ENCODE results near the gene KRT86.

Gene KRT86

DNA sequence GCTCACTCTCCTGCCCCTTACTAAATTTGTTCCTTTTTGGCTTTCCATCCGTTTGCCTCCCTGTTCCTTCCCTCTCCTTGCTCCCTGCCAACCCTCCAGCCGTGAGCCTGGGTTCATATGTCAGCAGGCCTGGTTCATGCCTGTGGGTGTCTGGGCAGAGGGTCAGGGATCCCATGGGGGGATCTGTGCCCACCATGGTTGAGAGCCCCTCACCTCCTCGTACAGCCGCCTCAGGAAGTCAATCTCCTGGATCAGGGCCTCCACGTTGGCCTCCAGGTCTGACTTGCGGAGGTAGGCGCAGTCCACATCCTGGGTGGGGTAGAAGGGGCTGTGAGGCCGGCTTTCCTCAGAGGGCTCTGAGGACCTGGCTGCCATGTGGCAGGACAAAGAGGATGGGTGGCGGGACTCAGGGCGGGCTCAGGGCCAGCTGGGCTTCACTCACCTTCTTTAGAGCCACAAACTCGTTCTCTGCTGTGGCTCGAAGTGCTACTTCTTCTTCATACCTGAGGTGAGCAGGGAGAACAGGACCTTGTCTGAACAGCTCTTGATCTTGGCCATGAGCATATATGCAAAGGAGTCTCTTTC lies 43.1 kb downstream of the KRT86 start:
- DNase-seq, result no peak

DNA sequence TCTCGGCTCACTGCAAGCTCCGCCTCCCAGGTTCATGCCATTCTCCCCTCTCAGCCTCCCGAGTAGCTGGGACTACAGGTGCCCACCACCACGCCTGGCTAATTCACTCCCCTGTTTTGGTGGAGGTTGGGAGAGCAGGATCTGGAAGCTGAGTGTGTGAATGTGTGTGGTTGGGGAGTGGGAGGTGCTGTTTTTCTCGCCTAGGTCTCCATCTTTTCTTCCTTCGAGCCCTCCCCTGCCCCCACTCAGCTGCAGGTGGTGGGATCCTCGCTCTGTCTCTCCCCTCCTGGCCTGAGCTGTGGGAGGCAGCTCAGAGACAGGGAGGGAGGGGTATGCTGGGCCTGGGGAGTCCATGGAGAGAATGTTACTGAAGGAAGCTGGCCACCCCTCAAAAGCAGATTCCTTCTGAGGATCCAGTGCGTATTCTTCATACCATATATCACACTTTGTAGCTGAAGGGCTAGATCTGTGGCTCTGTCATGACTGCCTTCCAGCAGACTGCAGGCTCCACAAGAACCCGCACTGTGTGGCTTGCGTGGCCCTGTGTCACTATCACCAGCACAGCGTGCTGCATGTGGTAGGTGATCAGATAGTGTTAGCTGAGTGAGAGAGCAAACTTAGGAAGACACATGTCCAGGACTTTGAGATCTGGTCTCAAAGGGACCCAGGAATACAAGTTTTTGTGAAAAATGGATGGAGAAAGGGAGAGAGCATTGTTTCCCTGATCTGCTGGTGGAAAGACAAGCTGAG lies 44.0 kb downstream of the KRT86 start:
- DNase-seq, result no peak

- peak; percentile 43 for DNase-seq
Observed at GRCh38 chr12:52319097-52319496, 44.7 kb downstream of the KRT86 start.

- no peak for DNase-seq
Observed at GRCh38 chr12:52320784-52321400, 46.4 kb downstream of the KRT86 start, which contains the start of gene KRT83. KRT83 (minus strand) TSS chr12:52321398; CDS start chr12:52321335, 63 bp downstream.

DNA sequence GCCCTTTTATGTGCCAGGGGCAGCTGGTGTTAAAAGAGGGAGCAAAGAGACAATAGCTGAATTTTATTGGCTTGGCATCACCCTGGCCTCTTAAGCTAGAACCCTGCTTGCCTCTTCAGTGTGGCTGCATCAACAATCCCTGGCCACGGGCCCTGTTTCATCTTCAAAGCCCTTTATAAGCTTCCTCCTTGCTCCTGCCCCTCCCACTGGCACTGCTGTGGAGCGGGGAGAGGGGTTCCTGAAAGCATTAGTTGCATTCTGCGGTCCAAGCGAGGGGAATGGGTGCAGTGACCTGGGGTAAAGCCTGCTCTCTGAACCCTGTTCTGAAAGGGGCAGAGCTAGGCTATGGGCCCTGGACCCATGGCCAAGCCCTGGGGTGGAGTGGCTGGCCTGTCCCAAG lies 47.0 kb downstream of the KRT86 start:
- no peak for DNase-seq

DNA sequence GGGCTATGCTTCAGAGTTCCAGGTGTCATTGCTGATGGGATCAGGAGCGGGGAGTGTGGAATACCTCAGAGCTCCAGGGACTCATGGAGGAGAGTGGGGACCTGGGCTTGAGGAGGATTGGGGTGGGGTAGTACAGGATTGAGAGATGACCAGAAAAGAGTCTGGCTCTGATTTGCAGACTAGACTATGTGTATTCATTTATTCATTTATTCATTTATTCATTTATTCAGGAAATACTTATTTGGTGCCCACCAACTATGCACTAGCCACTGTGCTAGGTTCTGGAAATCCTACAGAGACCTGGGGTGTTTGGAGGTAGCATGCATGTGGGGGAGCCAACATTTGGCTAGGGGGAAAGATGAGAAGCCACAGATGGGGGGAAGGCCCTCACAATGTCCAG lies 47.6 kb downstream of the KRT86 start:
- no peak for DNase-seq

- DNase-seq, result no peak
Observed at GRCh38 chr12:52323001-52323400, 48.6 kb downstream of the KRT86 start.

DNA sequence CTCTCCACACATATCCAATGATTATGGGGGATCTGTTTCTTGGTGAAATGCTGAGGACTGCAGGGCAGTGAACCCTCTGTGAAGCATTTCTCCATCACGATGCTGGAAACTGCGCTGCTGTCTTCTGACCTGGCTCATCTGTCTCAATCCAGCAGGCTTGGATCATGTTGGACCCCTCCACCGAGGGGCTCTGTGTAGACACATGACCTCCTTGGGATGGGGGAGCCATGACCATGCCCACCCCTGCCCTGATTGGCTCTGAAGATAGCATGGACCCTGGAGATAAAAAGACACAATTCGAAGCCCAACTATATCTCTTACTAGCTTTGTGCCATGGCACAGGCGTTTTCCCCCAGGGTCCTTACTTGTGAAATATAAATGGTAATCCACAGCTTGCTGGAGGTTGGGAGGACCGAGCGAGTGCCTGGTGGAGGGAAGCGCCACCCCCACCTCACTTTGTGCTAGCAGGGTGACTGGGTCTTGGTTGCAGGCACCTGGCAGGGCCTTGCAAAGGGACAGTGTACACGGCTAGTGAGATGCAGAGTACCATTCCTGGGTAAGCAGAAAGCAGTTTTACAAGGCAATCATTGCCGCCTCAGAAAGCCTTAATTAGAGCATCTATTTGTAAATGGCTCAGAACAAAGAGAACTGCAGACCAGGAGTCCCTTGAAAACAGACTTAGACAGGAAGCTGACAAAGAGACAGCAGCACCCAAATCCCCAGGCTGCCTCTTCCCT lies 49.1 kb downstream of the KRT86 start:
- DNase-seq, result no peak

- no peak for DNase-seq
Observed at GRCh38 chr12:52324153-52324444, 49.7 kb downstream of the KRT86 start.

GRCh38 chr12:52327052-52327829 lies 52.8 kb downstream of the KRT86 start:
- peak; percentile 93 for DNase-seq

DNA sequence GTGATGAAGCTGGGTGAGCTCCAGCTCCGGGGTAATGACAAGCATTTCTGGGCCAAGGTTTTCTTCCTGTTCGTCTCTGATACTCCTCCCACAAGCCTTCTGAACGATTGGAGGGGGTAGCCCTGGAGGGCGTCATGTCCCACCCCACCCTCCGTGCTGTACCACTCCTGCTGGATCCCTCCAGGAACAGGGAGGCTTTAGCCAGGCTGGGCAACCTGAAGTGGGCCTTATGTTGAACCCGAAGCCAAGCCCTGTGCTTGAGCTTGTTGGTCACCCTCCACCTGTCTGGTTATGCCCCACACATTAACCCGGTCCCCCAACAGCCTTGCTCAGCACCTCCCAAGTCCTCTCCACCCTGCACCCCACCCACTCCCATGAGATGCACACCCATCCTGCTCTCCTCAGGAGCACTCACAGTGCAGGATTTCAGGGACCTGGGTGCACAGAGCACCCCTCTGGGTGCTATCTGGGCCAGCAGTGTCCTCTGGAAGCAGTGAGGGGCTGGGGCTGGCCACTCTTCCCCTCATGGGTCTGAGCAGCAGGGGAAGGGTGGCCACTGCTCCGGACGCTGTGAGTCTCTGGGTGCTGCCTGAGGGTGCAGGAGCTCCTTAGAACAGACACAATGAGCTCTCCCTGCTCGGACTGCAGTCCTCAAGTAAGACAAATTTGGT lies 53.5 kb downstream of the KRT86 start:
- no peak for DNase-seq

- no peak for DNase-seq
Observed at GRCh38 chr12:52331039-52331438, 56.6 kb downstream of the KRT86 start.

- no peak for DNase-seq
Observed at GRCh38 chr12:52331833-52332232, 57.4 kb downstream of the KRT86 start.

DNA sequence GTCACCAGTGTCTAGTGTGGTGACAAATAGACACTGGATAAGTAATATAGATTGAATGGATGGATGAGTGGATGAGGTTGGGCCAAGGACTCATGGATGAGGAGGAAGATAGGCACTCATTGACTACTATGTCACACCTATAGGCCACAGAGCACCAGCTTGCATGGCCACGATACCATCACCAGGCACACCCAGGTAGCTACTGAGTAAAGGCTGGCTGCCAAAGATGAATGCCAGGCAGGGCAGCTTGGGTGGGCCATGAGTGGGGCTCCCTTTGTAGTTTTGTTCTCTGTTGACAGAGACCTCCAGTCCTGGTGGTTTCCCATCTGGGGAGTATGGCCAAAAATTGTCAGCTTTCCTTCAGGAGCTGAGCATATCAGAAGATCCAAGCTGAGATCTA lies 57.9 kb downstream of the KRT86 start:
- DNase-seq, result no peak

DNA sequence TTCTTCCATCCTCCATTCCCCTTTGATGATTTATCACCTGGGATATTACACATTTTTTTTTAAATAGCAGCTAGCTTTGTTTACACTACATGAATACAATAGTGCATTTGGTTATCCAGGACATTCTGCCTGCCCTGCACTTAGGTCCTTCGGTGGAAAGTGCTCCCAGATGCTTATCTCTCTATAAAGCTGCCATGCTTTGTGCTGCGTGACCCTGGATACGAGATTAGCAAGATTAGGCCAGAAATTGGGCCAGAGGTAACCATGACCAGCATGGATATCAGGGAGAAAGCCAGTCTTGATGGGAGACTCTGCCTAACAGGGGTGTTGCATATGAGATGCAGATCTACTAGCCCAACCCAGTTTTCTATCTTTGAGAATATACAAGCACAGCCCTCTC lies 58.9 kb downstream of the KRT86 start:
- no peak for DNase-seq

DNA sequence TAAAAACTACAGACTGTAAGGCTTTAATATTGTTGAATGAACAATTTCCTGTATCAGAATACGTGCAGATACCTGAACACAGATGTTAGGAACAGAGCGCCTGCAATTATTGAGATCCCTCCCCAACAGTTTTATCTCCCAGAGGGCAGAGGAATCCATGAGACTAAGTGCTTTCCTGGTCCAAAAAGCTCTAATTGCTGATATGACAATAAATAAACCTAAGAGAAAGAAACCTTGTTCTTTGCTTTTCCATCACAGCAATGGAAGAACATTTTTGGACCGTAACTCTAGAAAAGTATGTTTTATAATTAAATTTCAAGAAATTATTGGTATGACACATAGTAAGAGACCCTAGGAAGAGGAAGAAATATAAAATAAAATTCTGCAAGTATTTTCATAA lies 59.7 kb downstream of the KRT86 start:
- DNase-seq, result no peak

GRCh38 chr12:52335598-52336262 lies 61.3 kb downstream of the KRT86 start:
- DNase-seq, result no peak

DNA sequence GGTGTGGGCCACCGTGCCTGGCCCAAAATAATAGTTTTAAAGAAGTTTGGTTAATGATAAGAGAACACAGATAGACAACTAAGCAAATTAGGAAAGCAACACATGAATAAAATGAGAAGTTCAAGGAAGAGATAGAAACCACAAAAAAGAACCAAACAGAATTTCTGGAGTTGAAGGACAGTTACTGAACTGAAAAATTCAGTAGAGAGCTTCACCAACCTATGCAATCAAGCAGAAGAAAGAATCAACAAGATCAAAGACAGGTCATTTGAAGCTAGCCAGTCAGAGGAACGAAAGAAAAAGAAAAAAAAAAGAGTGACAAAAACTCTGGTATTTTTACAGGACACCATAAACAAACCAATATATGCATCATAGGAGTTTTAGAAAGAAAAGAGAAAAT lies 62.2 kb downstream of the KRT86 start:
- no peak for DNase-seq

- DNase-seq, result no peak
Observed at GRCh38 chr12:52337054-52337453, 62.6 kb downstream of the KRT86 start.

GRCh38 chr12:52338241-52338960 lies 64.0 kb downstream of the KRT86 start:
- DNase-seq, result no peak

DNA sequence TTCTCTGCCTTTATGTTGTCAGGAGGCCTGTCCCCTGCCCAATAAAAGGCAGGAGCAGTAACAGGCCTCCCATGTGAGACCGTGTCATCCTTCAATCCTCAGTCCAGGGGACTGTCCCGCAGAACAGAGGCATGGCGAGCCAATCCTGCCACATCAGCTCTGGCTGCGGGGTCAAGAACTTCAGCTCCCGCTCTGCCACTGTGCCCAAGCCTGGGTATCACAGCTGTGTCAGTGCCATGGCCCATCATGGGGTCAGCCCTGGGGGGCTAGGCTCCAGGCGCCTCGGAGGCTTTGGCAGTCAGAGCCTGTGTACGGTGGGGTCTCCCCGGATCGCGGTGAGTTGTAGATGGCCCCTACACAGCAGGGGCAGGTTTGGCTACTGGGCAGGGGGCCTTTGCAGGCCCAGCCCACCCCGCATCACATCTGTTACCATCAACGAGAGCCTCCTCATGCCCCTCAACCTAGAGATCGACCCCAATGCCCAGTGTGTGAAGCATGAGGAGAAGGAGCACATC lies 66.7 kb downstream of the KRT86 start:
- no peak for DNase-seq

All from NCI-H510A treated with DMSO at 0.1 percent for 48 hours (cell line).